Liver (tissue), 3 donors: ENCODE results near the gene C1QL1.

Experiments used
- FOXA2 ChIP-seq: IDR thresholded peaks from 2 replicates; pipeline ENCODE4 v1.6.1; 2016; ENCODE audit warnings: antibody characterized with exemption
- SP1 ChIP-seq: IDR thresholded peaks from 2 replicates; pipeline ENCODE4 v1.6.1; 2018; ENCODE audit warnings: antibody characterized with exemption, mild to moderate bottlenecking
- YY1 ChIP-seq: IDR thresholded peaks from 2 replicates; pipeline ENCODE4 v1.6.1; 2016; ENCODE audit warnings: antibody characterized with exemption, mild to moderate bottlenecking
- TF ChIP-seq, protein P1 (sequence below): fragments of 150-350 bp; IDR thresholded peaks from 2 replicates; pipeline ENCODE4 v1.5.1; 2017; ENCODE audit warnings: improper control_type of control experiment, low read depth, low read length; ENCODE audit not compliant: missing input control
- donor health status: healthy.
- donor health status: healthy.

DNA sequence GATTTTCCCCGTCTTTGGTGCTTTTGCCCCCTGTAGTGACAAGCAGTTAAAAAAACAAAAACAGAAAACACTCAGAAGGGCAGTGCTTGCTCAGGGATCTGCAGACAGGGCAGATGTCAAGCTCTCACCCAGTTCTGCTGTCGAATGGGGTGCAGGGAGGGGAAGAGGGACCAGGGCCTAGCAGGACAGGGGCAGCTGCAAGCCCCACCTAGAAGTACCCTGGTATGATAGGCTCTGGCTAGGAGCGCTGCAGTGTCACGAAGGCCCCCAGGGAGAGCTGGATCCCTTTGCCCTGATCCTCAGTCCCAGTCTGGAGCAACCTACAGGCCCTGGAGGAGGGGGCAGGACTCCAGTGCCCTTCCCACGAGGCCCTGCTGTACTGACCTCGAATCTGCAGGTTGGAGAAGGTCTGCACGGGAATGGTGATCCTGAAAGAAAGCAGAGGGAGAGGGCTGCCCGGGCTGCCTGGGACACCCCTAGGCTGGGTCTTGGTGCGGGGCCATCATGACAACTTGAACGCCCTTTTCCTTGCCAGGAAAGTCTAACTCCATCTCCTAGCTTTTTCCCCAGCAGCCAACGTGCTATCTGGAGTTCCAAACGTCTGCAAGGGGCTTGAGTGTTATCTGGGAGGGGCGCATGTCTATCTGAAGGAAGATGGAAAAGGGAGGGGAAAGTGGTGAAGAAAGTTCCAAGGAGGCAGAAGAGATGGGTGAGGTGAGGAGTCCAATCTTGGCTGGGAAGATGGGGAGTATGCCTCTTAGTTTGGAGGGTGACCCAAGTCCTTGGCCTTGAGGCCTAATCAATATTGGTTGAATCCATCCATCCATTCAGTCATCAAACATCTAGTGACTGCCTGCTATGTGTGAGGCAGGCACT is 57.6 kb downstream of the C1QL1 start:
- TF ChIP-seq, protein P1, sequence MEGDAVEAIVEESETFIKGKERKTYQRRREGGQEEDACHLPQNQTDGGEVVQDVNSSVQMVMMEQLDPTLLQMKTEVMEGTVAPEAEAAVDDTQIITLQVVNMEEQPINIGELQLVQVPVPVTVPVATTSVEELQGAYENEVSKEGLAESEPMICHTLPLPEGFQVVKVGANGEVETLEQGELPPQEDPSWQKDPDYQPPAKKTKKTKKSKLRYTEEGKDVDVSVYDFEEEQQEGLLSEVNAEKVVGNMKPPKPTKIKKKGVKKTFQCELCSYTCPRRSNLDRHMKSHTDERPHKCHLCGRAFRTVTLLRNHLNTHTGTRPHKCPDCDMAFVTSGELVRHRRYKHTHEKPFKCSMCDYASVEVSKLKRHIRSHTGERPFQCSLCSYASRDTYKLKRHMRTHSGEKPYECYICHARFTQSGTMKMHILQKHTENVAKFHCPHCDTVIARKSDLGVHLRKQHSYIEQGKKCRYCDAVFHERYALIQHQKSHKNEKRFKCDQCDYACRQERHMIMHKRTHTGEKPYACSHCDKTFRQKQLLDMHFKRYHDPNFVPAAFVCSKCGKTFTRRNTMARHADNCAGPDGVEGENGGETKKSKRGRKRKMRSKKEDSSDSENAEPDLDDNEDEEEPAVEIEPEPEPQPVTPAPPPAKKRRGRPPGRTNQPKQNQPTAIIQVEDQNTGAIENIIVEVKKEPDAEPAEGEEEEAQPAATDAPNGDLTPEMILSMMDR = no peak
- no peak for TF ChIP-seq SP1
- no peak for TF ChIP-seq FOXA2
- TF ChIP-seq YY1 = no peak
